Brain pericyte (primary cell): ENCODE results near the gene SIL1.
"Not testable (repeated sequence)": the region's sequence is repeated elsewhere in the genome, so short reads cannot be mapped to it uniquely, and the experiment has no call there.

Experiments
- DNase-seq: peaks from one replicate; pipeline ENCODE4 v3.0.0-alpha.2; 2012; ENCODE audit warnings: low read depth, low spot score

Gene SIL1

GRCh38 chr5:138926257-138926656 is 271.9 kb downstream of the SIL1 start:
- DNase-seq: no peak

- no peak for DNase-seq
Observed at GRCh38 chr5:138925090-138925635, 273.0 kb downstream of the SIL1 start.

GRCh38 chr5:138922494-138922893 is 275.7 kb downstream of the SIL1 start:
- no peak for DNase-seq

DNA sequence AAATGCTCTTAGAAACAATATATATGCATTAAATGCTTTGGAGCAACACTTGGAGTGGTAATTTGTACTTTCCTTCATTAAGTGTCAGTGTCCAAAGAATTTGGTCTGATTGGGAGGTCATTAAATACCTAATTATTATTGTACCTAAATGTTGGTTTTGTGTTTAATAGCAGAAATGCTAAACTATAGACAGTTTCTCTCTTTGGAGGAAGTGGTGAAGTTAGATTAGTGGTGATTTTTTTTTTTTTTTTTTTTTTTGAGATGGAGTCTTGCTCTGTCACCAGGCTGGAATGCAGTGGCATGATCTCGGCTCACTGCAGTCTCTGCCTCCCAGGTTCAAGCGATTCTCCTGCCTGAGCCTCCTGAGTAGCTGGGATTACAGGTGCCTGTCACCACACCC is 276.8 kb downstream of the SIL1 start:
- not testable (repeated sequence) for DNase-seq

DNA sequence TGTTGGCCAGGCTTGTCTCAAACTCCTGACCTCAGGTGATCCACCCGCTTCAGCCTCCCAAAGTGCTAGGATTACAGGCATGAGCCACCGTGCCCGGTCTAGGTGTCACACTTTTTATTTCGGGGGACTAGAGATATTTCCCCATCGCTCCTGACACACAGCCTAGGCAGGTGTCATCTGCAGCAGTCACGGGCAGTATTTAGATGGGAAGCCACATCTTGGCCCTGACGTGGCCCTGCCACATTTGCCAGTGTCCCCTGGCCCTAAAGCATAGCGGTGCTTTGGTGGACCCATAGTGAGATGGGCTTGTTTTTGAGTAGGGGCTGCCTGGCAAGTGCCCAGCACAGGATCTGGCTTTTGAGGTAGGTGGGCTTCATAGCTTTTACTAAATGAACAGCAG is 278.0 kb downstream of the SIL1 start:
- DNase-seq: no peak

- DNase-seq: no peak
Observed at GRCh38 chr5:138918686-138919085, 279.5 kb downstream of the SIL1 start.

DNA sequence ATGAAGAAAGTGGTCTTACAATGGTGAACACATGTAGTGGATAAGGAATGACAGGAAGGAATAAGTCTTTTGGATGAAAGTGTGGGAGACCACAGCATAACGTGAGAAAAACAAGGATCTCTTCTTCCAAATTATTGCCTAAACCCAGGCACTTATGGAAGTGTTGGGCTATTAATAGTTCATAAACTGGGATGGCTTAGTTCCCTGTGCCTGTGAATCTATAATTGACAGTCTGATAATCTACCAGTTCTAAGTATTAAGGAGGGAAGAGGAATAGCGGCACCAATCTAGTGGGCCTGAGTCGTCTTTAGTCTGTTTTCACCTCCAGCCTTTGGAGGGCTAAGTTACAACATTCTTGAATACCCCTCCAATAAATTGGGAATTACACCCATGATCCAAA is 283.8 kb downstream of the SIL1 start:
- DNase-seq: no peak

DNA sequence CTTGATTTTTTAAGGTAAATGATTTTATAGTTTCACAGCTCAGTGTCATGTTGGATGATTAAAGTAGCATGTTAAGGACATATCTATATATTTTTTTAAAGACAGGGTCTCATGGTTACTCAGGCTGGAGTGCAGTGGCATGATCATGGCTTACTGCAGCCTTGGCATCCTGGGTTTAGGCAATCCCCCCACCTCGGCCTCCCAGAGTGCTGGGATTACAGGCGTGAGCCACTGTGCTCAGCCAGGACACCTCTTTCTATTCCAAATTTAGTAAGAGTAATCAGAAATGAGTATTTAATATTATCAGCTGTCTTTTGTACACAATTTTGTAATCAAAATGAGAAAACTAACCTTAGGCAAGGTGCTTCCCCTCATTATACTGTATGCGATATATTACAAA is 284.4 kb downstream of the SIL1 start:
- DNase-seq: no peak

DNA sequence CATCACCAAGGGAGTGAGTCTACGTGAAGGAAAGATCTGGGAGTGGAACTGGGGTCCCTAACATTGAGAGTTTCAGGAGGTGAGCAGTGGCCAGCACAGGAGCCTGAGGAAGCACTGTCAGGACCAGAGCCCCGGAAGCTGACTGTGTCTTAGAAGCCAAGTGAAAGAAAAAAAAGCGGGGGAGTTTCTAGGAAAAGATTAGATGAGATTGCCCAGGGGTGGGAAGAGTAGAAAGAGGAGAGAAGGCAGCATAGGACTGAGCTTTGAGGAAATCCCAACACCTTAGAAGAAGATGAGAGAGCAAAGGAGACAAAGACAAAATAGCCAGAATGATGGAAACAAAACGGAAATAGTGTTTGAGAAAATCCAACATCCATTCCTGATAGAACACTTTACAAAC is 286.1 kb downstream of the SIL1 start:
- no peak for DNase-seq

DNA sequence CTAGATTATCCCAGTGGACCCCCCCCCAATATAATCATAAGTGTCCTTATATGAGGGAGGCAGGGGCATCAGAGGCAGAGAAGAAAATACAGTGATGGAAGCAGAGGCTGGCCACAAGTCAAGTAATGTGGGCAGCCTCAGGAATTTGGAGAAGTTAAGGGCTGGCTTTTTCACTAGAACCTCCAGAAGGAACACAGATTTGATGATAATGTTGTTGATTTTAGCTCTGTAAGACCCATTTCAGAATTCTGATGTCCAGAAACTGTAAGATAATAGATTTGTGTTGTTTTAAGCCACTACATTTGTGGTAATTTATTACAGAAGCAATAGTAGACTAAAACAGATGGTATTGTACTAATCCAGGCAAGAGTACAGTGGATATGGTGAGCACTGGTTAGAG is 286.7 kb downstream of the SIL1 start:
- no peak for DNase-seq

GRCh38 chr5:138910546-138911185 is 287.5 kb downstream of the SIL1 start:
- no peak for DNase-seq

GRCh38 chr5:138909734-138910133 is 288.4 kb downstream of the SIL1 start:
- no peak for DNase-seq

DNA sequence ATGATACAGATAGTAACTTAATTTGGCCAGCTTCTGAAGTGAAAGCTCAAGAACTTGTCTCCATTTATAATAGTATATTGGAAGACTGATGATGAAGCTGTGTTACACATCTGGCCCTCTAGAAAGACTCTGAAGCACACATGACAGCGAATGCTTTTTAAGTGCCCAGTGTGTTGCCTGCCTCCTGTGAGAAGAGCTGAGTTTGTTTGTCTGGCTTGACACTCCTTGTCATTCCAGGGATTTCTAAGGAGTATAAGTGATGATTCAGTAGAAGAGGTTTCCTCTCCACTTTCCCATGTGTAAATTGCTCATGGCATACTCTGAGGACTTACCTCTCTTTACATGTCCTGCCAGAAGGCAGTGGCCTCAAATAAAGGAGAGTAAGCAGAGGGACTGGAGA is 292.6 kb downstream of the SIL1 start:
- no peak for DNase-seq

- no peak for DNase-seq
Observed at GRCh38 chr5:138903130-138903775, 294.9 kb downstream of the SIL1 start.

DNA sequence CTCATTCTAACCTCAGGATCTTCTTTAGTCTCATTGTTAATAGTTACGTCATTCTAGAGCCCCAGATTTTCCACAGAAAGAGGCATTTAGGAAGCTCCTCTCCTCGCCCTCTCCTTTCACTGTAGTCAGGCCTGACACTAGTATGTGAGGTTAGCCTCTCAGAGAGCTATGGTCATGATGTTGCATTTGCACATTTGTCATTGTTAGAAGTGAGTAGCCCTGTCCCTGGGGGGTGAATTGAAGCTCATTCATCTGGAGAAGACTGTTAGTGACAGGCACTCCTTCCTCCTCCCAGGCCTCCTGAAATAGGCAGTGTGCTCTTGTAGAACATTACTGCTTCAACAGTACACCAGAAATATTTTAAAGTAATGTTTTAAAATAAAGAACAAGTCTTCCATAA is 296.5 kb downstream of the SIL1 start:
- no peak for DNase-seq

DNA sequence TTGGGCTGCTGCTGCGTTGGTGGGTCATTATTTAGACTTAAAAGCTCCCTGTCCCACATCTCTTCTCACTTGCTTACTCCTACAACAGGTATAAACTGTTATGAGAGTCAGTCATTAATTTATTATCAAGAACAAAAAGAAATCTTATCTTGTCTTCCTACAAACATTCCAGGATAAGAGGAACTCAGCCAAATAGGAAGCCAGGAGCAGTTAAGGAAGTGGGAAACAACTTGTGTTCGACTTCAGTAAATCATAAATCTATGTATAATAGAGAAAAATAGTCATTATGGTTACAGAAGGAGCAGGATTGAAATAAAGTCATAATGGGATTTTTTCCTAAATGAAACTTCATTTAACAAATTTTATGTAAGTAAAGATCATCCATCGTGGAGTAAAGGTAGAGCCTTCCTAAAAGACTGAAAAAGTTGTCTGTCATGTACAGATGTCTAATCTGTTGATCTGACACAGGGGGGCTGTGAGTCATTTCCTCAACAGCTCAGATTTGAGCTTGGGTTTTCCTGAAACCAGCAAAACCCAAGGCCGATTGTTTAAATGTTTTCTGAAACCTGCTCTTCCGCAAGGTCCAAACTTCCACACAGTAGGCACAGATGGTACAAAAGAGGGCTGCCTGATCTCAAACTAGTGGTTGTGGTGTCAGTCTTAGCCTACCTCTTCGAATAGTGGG is 297.7 kb downstream of the SIL1 start:
- DNase-seq: peak; percentile 53

DNA sequence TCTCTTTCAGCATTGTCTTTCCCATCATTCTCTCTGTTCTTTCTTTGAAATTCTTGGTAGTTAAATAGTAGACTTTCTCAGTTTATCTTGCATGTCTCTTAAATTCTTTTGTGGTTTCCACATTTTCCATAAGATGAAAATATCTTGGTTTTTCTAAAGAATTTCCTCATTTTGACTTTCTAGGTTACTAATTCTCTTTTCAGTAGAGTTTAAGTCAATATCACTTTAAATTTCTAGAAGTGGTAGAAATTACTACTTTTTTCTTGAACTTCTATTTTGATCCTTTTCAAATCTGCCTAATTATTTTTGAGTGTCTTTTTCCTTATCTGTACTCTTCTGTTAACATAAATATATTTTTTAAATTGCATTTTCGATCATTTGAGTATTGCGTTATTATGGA is 299.4 kb downstream of the SIL1 start:
- no peak for DNase-seq

DNA sequence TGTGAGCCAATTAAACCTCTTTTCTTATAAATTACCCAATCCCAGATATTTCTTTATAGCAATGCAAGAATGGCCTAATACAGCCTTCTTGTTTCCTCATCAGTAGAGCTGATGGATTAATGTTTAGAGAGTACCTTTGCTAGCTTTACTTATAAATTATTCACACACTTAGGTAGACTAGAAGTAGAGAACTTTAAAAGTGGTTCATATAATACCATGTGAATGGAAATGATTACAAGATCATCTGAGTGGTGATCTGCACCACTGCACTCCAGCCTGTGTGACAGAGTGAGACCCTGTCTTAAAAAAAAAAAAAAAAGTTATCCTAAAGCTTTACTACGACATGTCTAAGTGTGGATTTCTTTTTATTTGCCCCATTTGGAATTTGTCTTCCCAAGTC is 299.9 kb downstream of the SIL1 start:
- no peak for DNase-seq
